Osteoblast (primary cell): ENCODE data around the gene NTM. TPM values are rescaled to one million over a fixed set of nuclear protein-coding genes. Genes with fewer than 3 reads are reported as not detected.

Experiments used
- DNase-seq: peaks from one replicate; pipeline ENCODE4 v3.0.0; 2011; ENCODE audit warnings: low spot score, mixed read lengths; ENCODE audit not compliant: insufficient read length; ENCODE audit errors: missing footprints
- H2AFZ ChIP-seq: 2 replicates; pipeline ENCODE4 v1.6.0; 2011; ENCODE audit warnings: mild to moderate bottlenecking, low read length
- H3K27ac ChIP-seq: 2 replicates; pipeline ENCODE4 v1.5.1; 2011; ENCODE audit warnings: mild to moderate bottlenecking, low read depth, low read length, moderate library complexity
- H3K27me3 ChIP-seq: 2 replicates; pipeline ENCODE4 v1.6.0; 2012; ENCODE audit warnings: mild to moderate bottlenecking, control low read depth, inconsistent platforms, low read length, moderate library complexity; ENCODE audit not compliant: insufficient read depth
- H3K36me3 ChIP-seq: 2 replicates; pipeline ENCODE4 v1.5.1; 2011; ENCODE audit warnings: mild to moderate bottlenecking, low read length, control low read depth, moderate library complexity; ENCODE audit not compliant: insufficient read depth
- H3K4me1 ChIP-seq: 2 replicates; pipeline ENCODE4 v1.5.1; 2011; ENCODE audit warnings: mild to moderate bottlenecking, low read length, control low read depth, moderate library complexity; ENCODE audit not compliant: insufficient read depth
- H3K4me2 ChIP-seq: 2 replicates; pipeline ENCODE4 v1.6.0; 2011; ENCODE audit warnings: mild to moderate bottlenecking, low read length; ENCODE audit not compliant: insufficient read depth
- H3K4me3 ChIP-seq: fragments of 200-600 bp; sonication (generic); 3 replicates; pipeline ENCODE4 v1.5.1; 2012; ENCODE audit warnings: mild to moderate bottlenecking, low read length, inconsistent platforms; ENCODE audit not compliant: insufficient read depth
- H3K79me2 ChIP-seq: 2 replicates; pipeline ENCODE4 v1.6.0; 2012; ENCODE audit warnings: mild to moderate bottlenecking, low read length, control low read depth, inconsistent platforms; ENCODE audit not compliant: insufficient read depth
- H3K9me3 ChIP-seq: 2 replicates; pipeline ENCODE4 v1.5.1; 2011; ENCODE audit warnings: low read depth, low read length, control low read depth
- H4K20me1 ChIP-seq: 2 replicates; pipeline ENCODE4 v1.6.0; 2012; ENCODE audit warnings: mild to moderate bottlenecking, low read length, control low read depth; ENCODE audit not compliant: insufficient read depth
- total RNA-seq: library from RNA; depleted of rRNA; stranded (reverse); fragments of >200 nt; gene quantifications from 2 replicates; pipeline ENCODE4 v1.2.3, GENCODE V29; 2012
- TF ChIP-seq, protein P1 (sequence below): IDR thresholded peaks from 2 replicates; pipeline ENCODE4 v1.5.1; 2011; ENCODE audit warnings: mild to moderate bottlenecking, low read depth, low read length, moderate library complexity; ENCODE audit errors: extremely low read depth

NTM gene
- total RNA-seq, 1 donor: 48.1 TPM

DNA sequence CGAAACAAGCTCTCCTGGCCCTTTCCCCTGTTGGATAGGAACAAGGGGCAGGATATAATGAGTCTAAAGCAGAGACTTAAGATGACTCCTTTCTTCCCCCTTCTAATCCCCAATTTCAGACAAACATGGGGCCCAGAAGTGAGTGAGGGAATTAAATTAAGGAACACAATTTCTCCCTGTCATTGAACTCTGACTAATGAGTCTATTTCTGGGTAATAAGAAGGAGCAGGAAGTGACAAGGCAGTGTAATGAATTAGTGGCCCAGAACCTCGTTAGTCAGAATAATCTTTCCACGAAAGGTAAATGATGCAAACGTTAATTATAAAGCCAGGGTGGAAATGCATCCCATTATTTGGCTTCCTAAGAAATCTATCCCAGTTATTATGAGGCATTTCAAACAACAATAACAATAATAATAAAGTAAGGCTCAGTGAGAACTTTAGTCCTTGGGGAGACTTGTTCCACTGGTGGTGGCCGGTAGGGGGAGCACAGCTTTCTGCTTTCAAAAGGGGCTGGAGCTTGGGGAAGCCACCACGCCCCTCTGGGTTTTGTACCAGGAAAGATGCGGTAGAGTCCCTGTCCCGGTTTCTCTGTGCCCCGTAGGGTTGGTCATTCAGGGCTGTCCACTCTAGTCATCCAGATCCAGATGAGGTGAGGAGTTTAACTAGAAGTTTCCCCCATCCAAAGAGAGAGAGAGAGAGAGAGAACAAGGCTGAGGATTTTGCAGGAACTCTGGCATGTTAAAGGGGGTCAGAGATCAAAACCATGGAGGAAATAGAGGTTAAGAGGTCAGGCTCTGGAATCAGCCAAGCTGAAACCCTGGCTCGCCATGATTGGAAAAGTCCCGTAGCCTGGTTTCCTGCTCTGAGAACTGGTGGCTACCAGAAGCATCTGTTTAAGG is 298.3 kb downstream of the NTM start:
- H3K27ac ChIP-seq: no peak overlapping the region
- peaks cover 14% of the 10 kb centered on the region for H3K4me1 ChIP-seq
- H4K20me1 ChIP-seq: no peaks in the 10 kb centered on the region
- H3K4me2 ChIP-seq: peak overlapping the region; percentile 6
- H2AFZ ChIP-seq: peak overlapping the region; percentile 17
- no peaks in the 10 kb centered on the region for H3K36me3 ChIP-seq
- TF ChIP-seq, protein P1, sequence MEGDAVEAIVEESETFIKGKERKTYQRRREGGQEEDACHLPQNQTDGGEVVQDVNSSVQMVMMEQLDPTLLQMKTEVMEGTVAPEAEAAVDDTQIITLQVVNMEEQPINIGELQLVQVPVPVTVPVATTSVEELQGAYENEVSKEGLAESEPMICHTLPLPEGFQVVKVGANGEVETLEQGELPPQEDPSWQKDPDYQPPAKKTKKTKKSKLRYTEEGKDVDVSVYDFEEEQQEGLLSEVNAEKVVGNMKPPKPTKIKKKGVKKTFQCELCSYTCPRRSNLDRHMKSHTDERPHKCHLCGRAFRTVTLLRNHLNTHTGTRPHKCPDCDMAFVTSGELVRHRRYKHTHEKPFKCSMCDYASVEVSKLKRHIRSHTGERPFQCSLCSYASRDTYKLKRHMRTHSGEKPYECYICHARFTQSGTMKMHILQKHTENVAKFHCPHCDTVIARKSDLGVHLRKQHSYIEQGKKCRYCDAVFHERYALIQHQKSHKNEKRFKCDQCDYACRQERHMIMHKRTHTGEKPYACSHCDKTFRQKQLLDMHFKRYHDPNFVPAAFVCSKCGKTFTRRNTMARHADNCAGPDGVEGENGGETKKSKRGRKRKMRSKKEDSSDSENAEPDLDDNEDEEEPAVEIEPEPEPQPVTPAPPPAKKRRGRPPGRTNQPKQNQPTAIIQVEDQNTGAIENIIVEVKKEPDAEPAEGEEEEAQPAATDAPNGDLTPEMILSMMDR: peak; percentile 85
- no peaks in the 10 kb centered on the region for H3K79me2 ChIP-seq
- H3K4me3 ChIP-seq: no peak overlapping the region
- no peaks in the 10 kb centered on the region for H3K9me3 ChIP-seq
- DNase-seq: peak; percentile 93
- no peaks in the 10 kb centered on the region for H3K27me3 ChIP-seq

DNA sequence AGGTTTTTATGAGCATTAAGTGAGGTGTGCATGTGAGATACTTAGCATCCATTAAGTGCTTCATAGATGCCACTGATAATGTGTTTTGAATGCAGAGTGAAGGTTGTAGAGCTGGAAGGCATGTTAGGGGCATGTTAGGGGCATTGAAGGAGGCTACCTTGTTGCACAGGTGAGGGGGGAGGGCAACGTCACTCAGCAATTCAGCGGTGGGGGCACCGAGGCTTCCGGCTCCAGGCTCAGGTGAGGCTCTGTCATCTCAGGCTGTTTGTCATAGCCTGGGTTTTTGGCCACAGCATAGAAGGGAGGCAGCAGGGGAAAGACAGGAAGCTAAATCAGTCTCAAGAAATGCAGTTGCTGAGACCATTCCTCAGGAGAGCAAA is 299.0 kb downstream of the NTM start:
- Histone ChIP-seq H3K36me3 (no peaks in the 10 kb centered on the region), H3K79me2 (no peaks in the 10 kb centered on the region), H3K4me2 (no peak overlapping the region)

DNA sequence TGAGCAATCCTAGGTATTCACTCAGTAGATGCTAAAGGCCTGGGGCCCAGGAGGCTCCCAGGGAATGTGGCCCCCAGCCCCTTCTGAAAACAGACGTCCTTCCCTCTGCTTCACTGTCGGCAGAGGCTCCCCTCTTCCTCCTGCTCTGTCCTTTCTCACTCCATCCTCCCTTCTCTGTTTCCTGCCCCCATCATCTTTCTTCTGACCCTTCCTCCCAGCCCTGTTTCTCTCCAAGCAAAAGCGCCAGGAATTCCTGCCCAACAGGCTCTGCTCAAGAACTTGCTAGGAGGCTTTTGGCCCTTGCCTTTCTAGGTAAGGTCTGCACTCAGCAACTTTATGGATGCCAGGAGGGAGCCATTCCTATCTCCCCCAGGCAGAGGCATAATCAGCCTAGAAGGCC is 300.5 kb downstream of the NTM start:
- no peak overlapping the region for H3K4me3 ChIP-seq
- no peak overlapping the region for H2AFZ ChIP-seq
- H3K27me3 ChIP-seq: no peaks in the 10 kb centered on the region
- peaks cover 28% of the 10 kb centered on the region for H3K4me1 ChIP-seq
- H3K79me2 ChIP-seq: no peaks in the 10 kb centered on the region
- H3K27ac ChIP-seq: no peak overlapping the region
- no peak overlapping the region for H3K4me2 ChIP-seq
- TF ChIP-seq, protein P1: no peak
- DNase-seq: peak; percentile 27
- H3K9me3 ChIP-seq: no peaks in the 10 kb centered on the region
- H3K36me3 ChIP-seq: no peaks in the 10 kb centered on the region
- no peaks in the 10 kb centered on the region for H4K20me1 ChIP-seq

More for the DNA sequence above, 299.0 kb downstream of the NTM start:
- H4K20me1 ChIP-seq: no peaks in the 10 kb centered on the region
- H3K4me1 ChIP-seq: peaks cover 17% of the 10 kb centered on the region
- H3K27ac ChIP-seq: no peak overlapping the region
- TF ChIP-seq, protein P1: no peak
- H2AFZ ChIP-seq: no peak overlapping the region
- H3K4me3 ChIP-seq: no peak overlapping the region
- H3K27me3 ChIP-seq: no peaks in the 10 kb centered on the region
- DNase-seq: no peak
- H3K9me3 ChIP-seq: no peaks in the 10 kb centered on the region

DNA sequence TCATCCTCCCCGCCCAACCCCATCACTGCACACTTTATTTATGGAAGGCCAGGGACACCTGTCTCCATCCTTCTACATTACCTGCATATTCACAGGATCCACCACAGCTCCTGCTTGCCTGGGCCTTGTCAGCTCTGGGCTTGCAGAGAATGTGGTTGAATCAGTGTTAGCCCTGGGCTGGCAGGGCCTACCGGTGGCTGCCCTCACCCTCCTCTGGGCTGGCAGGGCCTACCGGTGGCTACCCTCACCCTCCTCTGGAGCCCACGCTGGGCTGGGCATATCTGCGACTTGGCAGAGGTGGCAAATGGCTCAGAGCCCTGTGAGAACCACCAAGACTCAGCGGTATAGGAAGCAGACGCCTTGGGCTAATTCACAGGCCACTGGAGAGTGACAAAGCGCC is 300.9 kb downstream of the NTM start:
- H3K9me3 ChIP-seq: no peaks in the 10 kb centered on the region
- H3K4me3 ChIP-seq: no peak overlapping the region
- H3K27me3 ChIP-seq: no peaks in the 10 kb centered on the region
- H3K36me3 ChIP-seq: no peaks in the 10 kb centered on the region
- H3K79me2 ChIP-seq: no peaks in the 10 kb centered on the region
- DNase-seq: no peak
- no peak overlapping the region for H3K4me2 ChIP-seq
- H2AFZ ChIP-seq: no peak overlapping the region
- no peak overlapping the region for H3K27ac ChIP-seq
- peaks cover 24% of the 10 kb centered on the region for H3K4me1 ChIP-seq
- H4K20me1 ChIP-seq: no peaks in the 10 kb centered on the region
- TF ChIP-seq, protein P1: no peak
